Testis (tissue), 2 donors: Measurements from ENCODE around the gene MAIP1.

Source experiments
- CTCF ChIP-seq, 3 experiments: fragments of 450-650 bp in 2 of 3; fragments of 200-600 bp in 1 of 3; sonication (generic) in 1 of 3; IDR thresholded peaks; one replicate each; pipeline ENCODE4 v1.5.1; 2016 to 2019; ENCODE audit warnings: antibody characterized with exemption in 3 of 3, mild to moderate bottlenecking in 2 of 3, moderate library complexity in 1 of 3
- POLR2A ChIP-seq: fragments of 450-650 bp; IDR thresholded peaks from one replicate; pipeline ENCODE4 v1.6.1; 2017; ENCODE audit warnings: antibody characterized with exemption, mild to moderate bottlenecking, moderate library complexity

GRCh38 chr2:200003444-200003843, 48.1 kb downstream of the MAIP1 start:
- TF ChIP-seq CTCF (IDR thresholded peaks at IDR 0.05) (no peak), POLR2A (no peak)
